A549 (cell line): ENCODE measurements around the gene TMEM95. TPM values are rescaled to one million over a fixed set of nuclear protein-coding genes. Genes with fewer than 3 reads are reported as not detected.
"Not testable (repeated sequence)": the region's sequence is repeated elsewhere in the genome, so short reads cannot be mapped to it uniquely, and the experiment has no call there.

ENCODE experiments used
- ATAC-seq, 2 experiments: fragments of 200-7000 bp in 1 of 2; fragments of >200 bp in 1 of 2; cut with Nextera tagmentation in 1 of 2; cut with Tn5 transposase in 1 of 2; 3 replicates each; pipeline versions ENCODE4 v1.8.0 to v1.9.1; 2018 to 2020; ENCODE audit warnings: mild to moderate bottlenecking in 1 of 2, moderate library complexity in 1 of 2
- CTCF ChIA-PET: fragments of 300-600 bp; sonication (Branson Sonifier 250); formaldehyde crosslinking; extraction: SDS; loops from one replicate; lab custom pipeline; 2021; ENCODE audit warnings: antibody characterized with exemption, inconsistent platforms; lab: Yijun Ruan, JAX
- POLR2A ChIA-PET: fragments of 350-600 bp; formaldehyde crosslinking; extraction: SDS; loops from one replicate; lab custom pipeline; 2021; ENCODE audit warnings: antibody characterized with exemption, inconsistent platforms; lab: Yijun Ruan, JAX
- DNase-seq, 2 experiments: peaks; one replicate each; pipeline versions ENCODE4 v3.0.0 to v3.0.0-alpha.2; 2011 to 2016; ENCODE audit warnings: low read depth in 1 of 2, low spot score in 1 of 2
- FAIRE-seq: peaks from 2 replicates; lab custom pipeline; 2011; peaks lifted over from hg19 to GRCh38; lab: Jason Lieb, UNC
- H3K27ac ChIP-seq, 2 experiments: fragments of >200 bp; sonication (Bioruptor Twin); formaldehyde crosslinking; 3 replicates each; pipeline ENCODE4 v1.5.1; 2016 to 2017
- H3K4me1 ChIP-seq: fragments of >200 bp; sonication (Bioruptor Twin); formaldehyde crosslinking; 3 replicates; pipeline ENCODE4 v1.6.1; 2016
- H3K4me2 ChIP-seq: fragments of >200 bp; sonication (Bioruptor Twin); formaldehyde crosslinking; 3 replicates; pipeline ENCODE4 v1.6.1; 2016
- H3K4me3 ChIP-seq: fragments of >200 bp; sonication (Bioruptor Twin); formaldehyde crosslinking; 3 replicates; pipeline ENCODE4 v1.5.1; 2016
- H3K9me3 ChIP-seq: fragments of >200 bp; sonication (Bioruptor Twin); formaldehyde crosslinking; 3 replicates; pipeline ENCODE4 v1.6.1; 2016
- CHD4 ChIP-seq: fragments of 200-600 bp; sonication (generic); IDR thresholded peaks from 2 replicates; pipeline ENCODE4 v1.6.1; 2016; ENCODE audit warnings: antibody characterized with exemption, mild to moderate bottlenecking, borderline replicate concordance
- EHF ChIP-seq: fragments of 250-450 bp; sonication (Bioruptor Pico); IDR thresholded peaks from 2 replicates; pipeline ENCODE4 v1.5.0; 2020; ENCODE audit warnings: mild to moderate bottlenecking
- FOSL2 ChIP-seq, 2 experiments: fragments of 450-650 bp in 1 of 2; fragments of >200 bp in 1 of 2; sonication (Bioruptor Twin) in 1 of 2; formaldehyde crosslinking; IDR thresholded peaks; 2 replicates each; pipeline versions ENCODE4 v1.5.0 to v1.6.1; 2016 to 2020; ENCODE audit warnings: mild to moderate bottlenecking in 1 of 2, moderate library complexity in 1 of 2
- FOXS1 ChIP-seq: fragments of 250-450 bp; sonication (Bioruptor Pico); IDR thresholded peaks from 2 replicates; pipeline ENCODE4 v1.5.0; 2020; ENCODE audit warnings: mild to moderate bottlenecking, moderate library complexity
- HDAC2 ChIP-seq: fragments of 200-600 bp; sonication (generic); IDR thresholded peaks from 2 replicates; pipeline ENCODE4 v1.6.1; 2016
- HEYL ChIP-seq: fragments of 250-450 bp; sonication (Bioruptor Pico); IDR thresholded peaks from 2 replicates; pipeline ENCODE4 v1.8.0; 2021; ENCODE audit warnings: mild to moderate bottlenecking, moderate library complexity
- HOXA7 ChIP-seq: fragments of 250-450 bp; sonication (Bioruptor Pico); IDR thresholded peaks from 2 replicates; pipeline ENCODE4 v1.5.0; 2020; ENCODE audit warnings: mild to moderate bottlenecking, moderate library complexity
- HOXB5 ChIP-seq: fragments of 250-450 bp; sonication (Bioruptor Pico); IDR thresholded peaks from 2 replicates; pipeline ENCODE4 v1.5.0; 2020; ENCODE audit warnings: mild to moderate bottlenecking, moderate library complexity
- JUN ChIP-seq, 2 experiments: fragments of >200 bp; sonication (Bioruptor Twin); formaldehyde crosslinking; IDR thresholded peaks; 2 replicates in 1 of 2; 3 replicates in 1 of 2; pipeline ENCODE4 v1.6.1; 2016 to 2017
- KDM1A ChIP-seq: fragments of 200-600 bp; sonication (generic); IDR thresholded peaks from 2 replicates; pipeline ENCODE4 v1.6.1; 2016; ENCODE audit warnings: low read depth, mild to moderate bottlenecking
- MAFK ChIP-seq: fragments of 450-650 bp; IDR thresholded peaks from 2 replicates; pipeline ENCODE4 v1.6.1; 2014; ENCODE audit not compliant: partially characterized antibody
- NR3C1 ChIP-seq: fragments of >200 bp; sonication (Bioruptor Twin); formaldehyde crosslinking; IDR thresholded peaks from 3 replicates; pipeline ENCODE4 v1.6.1; 2017
- POLR2AphosphoS2 ChIP-seq: conservative IDR thresholded peaks from 2 replicates; pipeline ENCODE4 v1.6.1; 2012; ENCODE audit warnings: low read length, improper control_type of control experiment, inconsistent platforms
- RFX5 ChIP-seq: fragments of 450-650 bp; IDR thresholded peaks from 2 replicates; pipeline ENCODE4 v1.7.1; 2014; ENCODE audit warnings: antibody characterized with exemption, mild to moderate bottlenecking, moderate library complexity
- SREBF2 ChIP-seq: fragments of 450-650 bp; IDR thresholded peaks from 2 replicates; pipeline ENCODE4 v1.6.1; 2014; ENCODE audit warnings: mild to moderate bottlenecking, moderate library complexity
- TFCP2L1 ChIP-seq: fragments of 250-450 bp; sonication (Bioruptor Pico); IDR thresholded peaks from 2 replicates; pipeline ENCODE4 v1.5.0; 2021; ENCODE audit warnings: mild to moderate bottlenecking
- USF2 ChIP-seq: fragments of 450-650 bp; IDR thresholded peaks from 2 replicates; pipeline ENCODE4 v1.6.1; 2014; ENCODE audit warnings: antibody characterized with exemption
- ZNF302 ChIP-seq: fragments of 250-450 bp; sonication (Bioruptor Pico); IDR thresholded peaks from 2 replicates; pipeline ENCODE4 v1.9.0; 2021; ENCODE audit warnings: inconsistent platforms, mild to moderate bottlenecking, moderate library complexity
- ZSCAN20 ChIP-seq: fragments of 250-450 bp; sonication (Bioruptor Pico); IDR thresholded peaks from 2 replicates; pipeline ENCODE4 v1.8.0; 2022; ENCODE audit warnings: mild to moderate bottlenecking, moderate library complexity
- WGBS: methylation state at CpG from one replicate; pipeline ENCODE4 v1.1.6; 2017; ENCODE audit errors: missing lambda C conversion rate; 5-methylcytosine and 5-hydroxymethylcytosine counted together
- polyA plus RNA-seq, 4 experiments: library from polyadenylated mRNA; depleted of rRNA in 3 of 4; stranded (reverse); fragments of >200 nt; fragmentation: RNase III in 1 of 4; extraction: RNeasy Plus Mini Kit Qiagen cat#74134 plus additional on column Dnase treatment in 1 of 4; gene quantifications; 2 replicates in 3 of 4; 3 replicates in 1 of 4; pipeline ENCODE4 v1.2.3, GENCODE V29; 2011 to 2017

The TMEM95 gene
- polyA plus RNA-seq, 2 of the 4 experiments (the other 2 are of a cell fraction), result not detected

GRCh38 chr17:7367918-7368598 is 13.1 kb downstream of the TMEM95 start (continued):
- TF ChIP-seq TFCP2L1 (CRISPR knock-in tag), result no peak
- TF ChIP-seq HOXB5 (CRISPR knock-in tag), result no peak
- TF ChIP-seq SREBF2, result no peak
- no peak for TF ChIP-seq MAFK
- TF ChIP-seq NR3C1, result no peak
- TF ChIP-seq, all 56 proteins: peak for 0

GRCh38 chr17:7368599-7368994 is 13.6 kb downstream of the TMEM95 start:
- FAIRE-seq, H3K4me2 ChIP-seq, H3K9me3 ChIP-seq, ATAC-seq, H3K27ac ChIP-seq, H3K4me1 ChIP-seq, DNase-seq, POLR2A ChIA-PET, H3K4me3 ChIP-seq: not testable (repeated sequence)
- WGBS, result 72% methylated on average over 5 of the region's 5 CpGs
- CTCF ChIA-PET, result interaction anchor here (0.6 to 12.6 kb wide), 6 partner anchors 9 to 192 kb away, joined by 3 to 154 read pairs (median 8); partner anchors contain the start of genes KCTD11 and TMEM95

- H3K4me2 ChIP-seq, result no peak overlapping the region
- no peak overlapping the region for H3K27ac ChIP-seq
- H3K4me1 ChIP-seq, result no peaks in the 10 kb centered on the region
- no peak overlapping the region for H3K4me3 ChIP-seq
- 74% methylated on average over 5 of the region's 5 CpGs for WGBS
- no peaks in the 10 kb centered on the region for H3K9me3 ChIP-seq
- FAIRE-seq (no peak), DNase-seq (no peak), ATAC-seq (0 out of 6 replicates have a peak, but pooled peaks of 1 of the 2 experiments have one; percentile 17)
- POLR2A ChIA-PET, result no interaction called here
- CTCF ChIA-PET, result interaction anchor here (1.0 to 12.6 kb wide), 8 partner anchors 10 to 318 kb away, joined by 3 to 154 read pairs (median 4); partner anchors contain the start of genes KCTD11, TMEM95 and TP53
- no peak for TF ChIP-seq HEYL (CRISPR knock-in tag)
- no peak for TF ChIP-seq FOXS1 (CRISPR knock-in tag)
- no peak for TF ChIP-seq HDAC2
- TF ChIP-seq EHF (CRISPR knock-in tag), result no peak
- no peak for TF ChIP-seq FOSL2 (IDR thresholded peaks at IDR 0.05)
- no peak for TF ChIP-seq FOSL2 (CRISPR knock-in tag; IDR thresholded peaks at IDR 0.05)
- TF ChIP-seq ZNF302 (CRISPR knock-in tag), result no peak
- no peak for TF ChIP-seq USF2
- no peak for TF ChIP-seq SREBF2
- TF ChIP-seq RFX5, result no peak
- TF ChIP-seq KDM1A, result no peak
- no peak for TF ChIP-seq MAFK
- TF ChIP-seq POLR2AphosphoS2, result no peak
Measured at GRCh38 chr17:7369825-7370224, 14.9 kb downstream of the TMEM95 start.

- Histone ChIP-seq H3K4me2 (no peak overlapping the region), H3K4me3 (no peak overlapping the region), H3K4me1 (no peaks in the 10 kb centered on the region)
- CTCF ChIA-PET, result interaction anchor here (1.0 to 12.6 kb wide), 7 partner anchors 9 to 317 kb away, joined by 3 to 154 read pairs (median 5); partner anchors contain the start of genes KCTD11, TMEM95 and TP53
- DNase-seq, result no peak
- WGBS, result 66% methylated on average over 4 of the region's 4 CpGs
- no peak for FAIRE-seq
- POLR2A ChIA-PET, result interaction anchor here (0.6 kb wide), 2 partner anchors 21 to 39 kb away, joined by 3 read pairs; no protein-coding TSS in a partner anchor
- no peak for ATAC-seq
- no peak for TF ChIP-seq CHD4
- TF ChIP-seq EHF (CRISPR knock-in tag), result no peak
- TF ChIP-seq NR3C1, result no peak
- no peak for TF ChIP-seq HOXA7
- no peak for TF ChIP-seq JUN (IDR thresholded peaks at IDR 0.05)
- TF ChIP-seq TFCP2L1 (CRISPR knock-in tag), result no peak
- no peak for TF ChIP-seq HEYL (CRISPR knock-in tag)
- no peak for TF ChIP-seq ZSCAN20
- no peak for TF ChIP-seq ZNF302 (CRISPR knock-in tag)
- TF ChIP-seq, all 56 proteins: peak for 0
- no peaks in the 10 kb centered on the region for H3K9me3 ChIP-seq
- no peak overlapping the region for H3K27ac ChIP-seq
Measured at GRCh38 chr17:7370853-7371252, 15.9 kb downstream of the TMEM95 start.
